ENCODE results near the gene PITHD1.

GRCh38 chr1:23751815-23752200, 26.4 kb upstream of the PITHD1 start:
- TF ChIP-seq, protein P1, sequence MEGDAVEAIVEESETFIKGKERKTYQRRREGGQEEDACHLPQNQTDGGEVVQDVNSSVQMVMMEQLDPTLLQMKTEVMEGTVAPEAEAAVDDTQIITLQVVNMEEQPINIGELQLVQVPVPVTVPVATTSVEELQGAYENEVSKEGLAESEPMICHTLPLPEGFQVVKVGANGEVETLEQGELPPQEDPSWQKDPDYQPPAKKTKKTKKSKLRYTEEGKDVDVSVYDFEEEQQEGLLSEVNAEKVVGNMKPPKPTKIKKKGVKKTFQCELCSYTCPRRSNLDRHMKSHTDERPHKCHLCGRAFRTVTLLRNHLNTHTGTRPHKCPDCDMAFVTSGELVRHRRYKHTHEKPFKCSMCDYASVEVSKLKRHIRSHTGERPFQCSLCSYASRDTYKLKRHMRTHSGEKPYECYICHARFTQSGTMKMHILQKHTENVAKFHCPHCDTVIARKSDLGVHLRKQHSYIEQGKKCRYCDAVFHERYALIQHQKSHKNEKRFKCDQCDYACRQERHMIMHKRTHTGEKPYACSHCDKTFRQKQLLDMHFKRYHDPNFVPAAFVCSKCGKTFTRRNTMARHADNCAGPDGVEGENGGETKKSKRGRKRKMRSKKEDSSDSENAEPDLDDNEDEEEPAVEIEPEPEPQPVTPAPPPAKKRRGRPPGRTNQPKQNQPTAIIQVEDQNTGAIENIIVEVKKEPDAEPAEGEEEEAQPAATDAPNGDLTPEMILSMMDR (conservative IDR thresholded peaks at IDR 0.05; ENCODE audit: low read depth, low read length) = no peak
- no peak for TF ChIP-seq EZH2 (IDR thresholded peaks at IDR 0.05; ENCODE audit: borderline replicate concordance, low read depth, low read length, poor library complexity, severe bottlenecking)
